H9 (cell line): ENCODE data around the gene GDI1. TPM values are rescaled to one million over a fixed set of nuclear protein-coding genes. Genes with fewer than 3 reads are reported as not detected.

Experiments used
- DNase-seq: peaks from one replicate; pipeline ENCODE4 v3.0.0-alpha.2; 2017
- H2AFZ ChIP-seq: one replicate; pipeline ENCODE4 v1.6.1; 2013; ENCODE audit warnings: mild to moderate bottlenecking, low read length, control low read depth, moderate library complexity
- H2AK5ac ChIP-seq: 2 replicates; pipeline ENCODE4 v1.6.1; 2013; ENCODE audit warnings: low read length, control low read depth, mixed read lengths; ENCODE audit not compliant: insufficient read length
- H2BK120ac ChIP-seq: one replicate; pipeline ENCODE4 v1.6.1; 2013; ENCODE audit warnings: low read depth, mild to moderate bottlenecking, low read length, control low read depth, inconsistent platforms; ENCODE audit not compliant: poor library complexity, severe bottlenecking
- H2BK12ac ChIP-seq: 2 replicates; pipeline ENCODE4 v1.6.1; 2013; ENCODE audit warnings: low read length, control low read depth, mixed read lengths, low read depth; ENCODE audit not compliant: insufficient read length
- H2BK15ac ChIP-seq: 2 replicates; pipeline ENCODE4 v1.6.1; 2013; ENCODE audit warnings: low read depth, low read length, control low read depth
- H2BK20ac ChIP-seq: one replicate; pipeline ENCODE4 v1.6.1; 2013; ENCODE audit warnings: low read depth, mild to moderate bottlenecking, low read length, control low read depth, inconsistent platforms; ENCODE audit not compliant: poor library complexity, severe bottlenecking
- H2BK5ac ChIP-seq: 2 replicates; pipeline ENCODE4 v1.6.1; 2013; ENCODE audit warnings: low read length, control low read depth, mixed read lengths; ENCODE audit not compliant: insufficient read length
- H3K14ac ChIP-seq: 2 replicates; pipeline ENCODE4 v1.6.1; 2013; ENCODE audit warnings: low read length, control low read depth; ENCODE audit not compliant: insufficient read depth
- H3K18ac ChIP-seq: 2 replicates; pipeline ENCODE4 v1.6.1; 2013; ENCODE audit warnings: low read depth, mild to moderate bottlenecking, mixed read lengths, low read length, control low read depth; ENCODE audit not compliant: insufficient read length
- H3K23ac ChIP-seq: 2 replicates; pipeline ENCODE4 v1.6.1; 2013; ENCODE audit warnings: low read length, control low read depth, mixed read lengths, low read depth; ENCODE audit not compliant: insufficient read length
- H3K23me2 ChIP-seq: 2 replicates; pipeline ENCODE4 v1.6.1; 2013; ENCODE audit warnings: low read depth, mild to moderate bottlenecking, mixed read lengths, low read length, control low read depth; ENCODE audit not compliant: insufficient read length, poor library complexity, severe bottlenecking
- H3K27ac ChIP-seq: 2 replicates; pipeline ENCODE4 v1.5.1; 2013; ENCODE audit warnings: low read length, control low read depth, mixed read lengths, low read depth; ENCODE audit not compliant: insufficient read length
- H3K27me3 ChIP-seq: 2 replicates; pipeline ENCODE4 v1.6.1; 2013; ENCODE audit warnings: low read length, control low read depth, inconsistent platforms; ENCODE audit not compliant: insufficient read depth
- H3K4ac ChIP-seq: 2 replicates; pipeline ENCODE4 v1.6.1; 2013; ENCODE audit warnings: low read depth, mild to moderate bottlenecking, control low read depth, inconsistent platforms, low read length, moderate library complexity
- H3K4me1 ChIP-seq: 2 replicates; pipeline ENCODE4 v1.6.1; 2013; ENCODE audit warnings: low read length, control low read depth, inconsistent platforms; ENCODE audit not compliant: insufficient read depth
- H3K4me2 ChIP-seq: 2 replicates; pipeline ENCODE4 v1.6.1; 2013; ENCODE audit warnings: low read length, control low read depth, mixed read lengths; ENCODE audit not compliant: insufficient read length, insufficient read depth
- H3K56ac ChIP-seq: 2 replicates; pipeline ENCODE4 v1.6.1; 2013; ENCODE audit warnings: low read depth, mild to moderate bottlenecking, mixed read lengths, low read length, control low read depth; ENCODE audit not compliant: insufficient read length
- H3K79me1 ChIP-seq: 2 replicates; pipeline ENCODE4 v1.6.1; 2013; ENCODE audit warnings: low read depth, mild to moderate bottlenecking, moderate library complexity, low read length, control low read depth, inconsistent platforms; ENCODE audit not compliant: insufficient read depth, poor library complexity, severe bottlenecking
- H3K79me2 ChIP-seq: 2 replicates; pipeline ENCODE4 v1.6.1; 2013; ENCODE audit warnings: low read length, control low read depth, inconsistent platforms; ENCODE audit not compliant: insufficient read depth
- H3K9ac ChIP-seq: 2 replicates; pipeline ENCODE4 v1.6.1; 2013; ENCODE audit warnings: low read length, control low read depth, mixed read lengths; ENCODE audit not compliant: insufficient read length; ENCODE audit errors: extremely low read depth
- H3K9me3 ChIP-seq: one replicate; pipeline ENCODE4 v1.6.1; 2013; ENCODE audit warnings: low read depth, low read length, inconsistent platforms; ENCODE audit not compliant: control insufficient read depth
- H3T11ph ChIP-seq: one replicate; pipeline ENCODE4 v1.6.1; 2013; ENCODE audit warnings: mild to moderate bottlenecking, low read length, control low read depth, inconsistent platforms
- H4K20me1 ChIP-seq: one replicate; pipeline ENCODE4 v1.6.1; 2013; ENCODE audit not compliant: control insufficient read depth, insufficient read length, insufficient read depth
- H4K5ac ChIP-seq: 2 replicates; pipeline ENCODE4 v1.6.1; 2013; ENCODE audit warnings: low read depth, mild to moderate bottlenecking, mixed read lengths, low read length, control low read depth; ENCODE audit not compliant: insufficient read length
- H4K8ac ChIP-seq: replicated peaks from 2 replicates; pipeline ENCODE4 v1.6.1; 2013; ENCODE audit warnings: low read length, control low read depth, mixed read lengths, low read depth; ENCODE audit not compliant: insufficient read length
- H4K91ac ChIP-seq: 2 replicates; pipeline ENCODE4 v1.6.1; 2013; ENCODE audit warnings: low read depth, mild to moderate bottlenecking, moderate library complexity, mixed read lengths, low read length, control low read depth; ENCODE audit not compliant: insufficient read length
- H3K27ac Mint-ChIP-seq, 3 experiments: 2 replicates in 2 of 3; 3 replicates in 1 of 3; pipeline ENCODE4 v1.8.0; 2020 to 2021; ENCODE audit warnings: mixed read lengths in 3 of 3, mild to moderate bottlenecking in 1 of 3, moderate library complexity in 1 of 3
- H3K27me3 Mint-ChIP-seq: 2 replicates; pipeline ENCODE4 v1.8.0; 2021; ENCODE audit warnings: low read depth, mild to moderate bottlenecking, moderate library complexity, mixed read lengths
- H3K36me3 Mint-ChIP-seq, 3 experiments: 2 replicates in 2 of 3; 3 replicates in 1 of 3; pipeline ENCODE4 v1.8.0; 2020 to 2021; ENCODE audit warnings: low read depth in 3 of 3, mixed read lengths in 3 of 3; ENCODE audit not compliant: insufficient read depth in 1 of 3
- H3K4me1 Mint-ChIP-seq, 2 experiments: 2 replicates each; pipeline ENCODE4 v1.8.0; 2020; ENCODE audit warnings: mixed read lengths in 2 of 2
- H3K4me3 Mint-ChIP-seq, 2 experiments: 2 replicates in 1 of 2; 3 replicates in 1 of 2; pipeline ENCODE4 v1.8.0; 2020 to 2021; ENCODE audit warnings: mild to moderate bottlenecking in 2 of 2, mixed read lengths in 2 of 2, moderate library complexity in 1 of 2
- H3K9me3 Mint-ChIP-seq, 2 experiments: 2 replicates in 1 of 2; 3 replicates in 1 of 2; pipeline ENCODE4 v1.8.0; 2020; ENCODE audit warnings: mild to moderate bottlenecking in 2 of 2, mixed read lengths in 2 of 2, moderate library complexity in 1 of 2
- whole genome bisulfite sequencing: extraction: QIAGEN DNeasy Blood & Tissue Kit; methylation state at CpG from one replicate; pipeline ENCODE4 v1.1.7; 2013; ENCODE audit warnings: missing lambda C conversion rate, low lambda C conversion rate, mixed read lengths; ENCODE audit not compliant: insufficient read length; ENCODE audit errors: extremely low coverage; 5-methylcytosine and 5-hydroxymethylcytosine counted together
- total RNA-seq: library from RNA; stranded (reverse); gene quantifications from 2 replicates; pipeline ENCODE4 v1.2.1, GENCODE V29; 2021
- TF ChIP-seq, protein P1 (sequence below): fragments of 200-600 bp; sonication (generic); conservative IDR thresholded peaks from 3 replicates; pipeline ENCODE4 v1.8.0; 2021; ENCODE audit warnings: antibody characterized with exemption, mild to moderate bottlenecking

The GDI1 gene
- total RNA-seq, 1 experiment from 2014 or later: 111 TPM

DNA sequence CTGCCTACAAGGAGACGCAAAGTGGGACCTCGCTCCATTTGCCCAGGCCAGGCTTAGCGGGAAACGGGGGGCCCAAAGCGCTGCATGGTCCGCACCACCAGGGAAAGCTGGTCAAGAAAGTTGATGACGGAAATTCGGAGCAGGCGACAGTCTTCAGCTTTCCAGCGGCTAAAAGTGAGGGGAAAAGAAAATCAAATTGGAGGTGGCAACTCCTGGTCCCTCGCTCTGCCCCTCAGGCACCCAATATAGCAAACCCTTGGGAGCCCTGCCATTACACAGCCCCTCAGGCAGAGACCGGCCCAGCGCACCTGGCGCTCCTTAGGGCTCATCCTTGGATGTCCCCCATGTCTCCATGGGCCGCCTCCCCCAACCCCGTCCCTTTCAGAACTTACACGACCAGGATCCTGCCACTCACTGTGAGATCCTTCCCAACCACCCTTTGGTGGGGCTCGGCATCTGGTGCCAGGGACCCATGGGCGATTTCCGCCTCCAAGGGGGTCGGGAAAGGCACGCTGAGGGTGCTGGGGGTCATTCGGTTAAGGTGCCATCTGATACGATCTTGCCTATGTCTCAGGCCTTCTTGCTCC lies 41.0 kb downstream of the GDI1 start:
- H3K27ac ChIP-seq: no peak overlapping the region
- H3K9ac ChIP-seq: no peak overlapping the region

More for the DNA sequence above, 41.0 kb downstream of the GDI1 start:
- WGBS: no CpG with 5 or more reads among the region's 24 CpGs
- Mint-ChIP-seq H3K36me3 (peaks cover 15 to 31% (median 29%) of the 10 kb centered on the region in 3 experiments), H3K4me3 (peak overlapping the region; percentile 74 to 86), H3K4me1 (peaks cover 6 to 13% of the 10 kb centered on the region in 2 experiments), H3K27ac (no peak overlapping the region), H3K27me3 (peaks cover 15% of the 10 kb centered on the region), H3K9me3 (peaks cover 68 to 90% of the 10 kb centered on the region in 2 experiments)
- no peak overlapping the region for H3K56ac ChIP-seq
- H4K8ac ChIP-seq: no peak overlapping the region
- H3K4me2 ChIP-seq: peak overlapping the region; percentile 52
- peaks cover 26% of the 10 kb centered on the region for H3K9me3 ChIP-seq
- TF ChIP-seq, protein P1, sequence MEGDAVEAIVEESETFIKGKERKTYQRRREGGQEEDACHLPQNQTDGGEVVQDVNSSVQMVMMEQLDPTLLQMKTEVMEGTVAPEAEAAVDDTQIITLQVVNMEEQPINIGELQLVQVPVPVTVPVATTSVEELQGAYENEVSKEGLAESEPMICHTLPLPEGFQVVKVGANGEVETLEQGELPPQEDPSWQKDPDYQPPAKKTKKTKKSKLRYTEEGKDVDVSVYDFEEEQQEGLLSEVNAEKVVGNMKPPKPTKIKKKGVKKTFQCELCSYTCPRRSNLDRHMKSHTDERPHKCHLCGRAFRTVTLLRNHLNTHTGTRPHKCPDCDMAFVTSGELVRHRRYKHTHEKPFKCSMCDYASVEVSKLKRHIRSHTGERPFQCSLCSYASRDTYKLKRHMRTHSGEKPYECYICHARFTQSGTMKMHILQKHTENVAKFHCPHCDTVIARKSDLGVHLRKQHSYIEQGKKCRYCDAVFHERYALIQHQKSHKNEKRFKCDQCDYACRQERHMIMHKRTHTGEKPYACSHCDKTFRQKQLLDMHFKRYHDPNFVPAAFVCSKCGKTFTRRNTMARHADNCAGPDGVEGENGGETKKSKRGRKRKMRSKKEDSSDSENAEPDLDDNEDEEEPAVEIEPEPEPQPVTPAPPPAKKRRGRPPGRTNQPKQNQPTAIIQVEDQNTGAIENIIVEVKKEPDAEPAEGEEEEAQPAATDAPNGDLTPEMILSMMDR: no peak
- no peak overlapping the region for H3K23ac ChIP-seq
- no peaks in the 10 kb centered on the region for H4K20me1 ChIP-seq
- H2AFZ ChIP-seq: no peak overlapping the region
- H3K18ac ChIP-seq: no peak overlapping the region
- no peaks in the 10 kb centered on the region for H3K4me1 ChIP-seq
- H2AK5ac ChIP-seq: no peak overlapping the region
- peaks cover 4% of the 10 kb centered on the region for H3K23me2 ChIP-seq
- H3T11ph ChIP-seq: no peak overlapping the region
- H2BK12ac ChIP-seq: no peak overlapping the region
- peak; percentile 24 for DNase-seq
- no peak overlapping the region for H3K14ac ChIP-seq
- no peak overlapping the region for H3K4ac ChIP-seq
- H2BK120ac ChIP-seq: no peak overlapping the region
- no peak overlapping the region for H2BK15ac ChIP-seq
- no peak overlapping the region for H4K5ac ChIP-seq
- H2BK20ac ChIP-seq: no peak overlapping the region
- no peak overlapping the region for H4K91ac ChIP-seq
- no peaks in the 10 kb centered on the region for H3K79me1 ChIP-seq
- H2BK5ac ChIP-seq: no peak overlapping the region
- H3K27me3 ChIP-seq: no peaks in the 10 kb centered on the region
- H3K79me2 ChIP-seq: no peaks in the 10 kb centered on the region
